Fibroblast of skin of abdomen (primary cell): ENCODE data around the gene TMOD3. TPM values are rescaled to one million over a fixed set of nuclear protein-coding genes. Genes with fewer than 3 reads are reported as not detected.
"Not testable (repeated sequence)": the region's sequence is repeated elsewhere in the genome, so short reads cannot be mapped to it uniquely, and the experiment has no call there.

ENCODE experiments used
- DNase-seq: peaks from one replicate; pipeline ENCODE4 v3.0.0-alpha.2; 2013
- polyA plus RNA-seq, 2 experiments: library from polyadenylated mRNA; unstranded; fragments of 120-200 nt; gene quantifications; one replicate each; pipeline ENCODE4 v1.2.1, GENCODE V29; 2013; ENCODE audit not compliant: insufficient read length in 2 of 2

Gene TMOD3
- 37.0 TPM for polyA plus RNA-seq (2013, experiment 1 of 2; ENCODE audit: insufficient read length)
- polyA plus RNA-seq (2013, experiment 2 of 2; ENCODE audit: insufficient read length) = 35.0 TPM

DNA sequence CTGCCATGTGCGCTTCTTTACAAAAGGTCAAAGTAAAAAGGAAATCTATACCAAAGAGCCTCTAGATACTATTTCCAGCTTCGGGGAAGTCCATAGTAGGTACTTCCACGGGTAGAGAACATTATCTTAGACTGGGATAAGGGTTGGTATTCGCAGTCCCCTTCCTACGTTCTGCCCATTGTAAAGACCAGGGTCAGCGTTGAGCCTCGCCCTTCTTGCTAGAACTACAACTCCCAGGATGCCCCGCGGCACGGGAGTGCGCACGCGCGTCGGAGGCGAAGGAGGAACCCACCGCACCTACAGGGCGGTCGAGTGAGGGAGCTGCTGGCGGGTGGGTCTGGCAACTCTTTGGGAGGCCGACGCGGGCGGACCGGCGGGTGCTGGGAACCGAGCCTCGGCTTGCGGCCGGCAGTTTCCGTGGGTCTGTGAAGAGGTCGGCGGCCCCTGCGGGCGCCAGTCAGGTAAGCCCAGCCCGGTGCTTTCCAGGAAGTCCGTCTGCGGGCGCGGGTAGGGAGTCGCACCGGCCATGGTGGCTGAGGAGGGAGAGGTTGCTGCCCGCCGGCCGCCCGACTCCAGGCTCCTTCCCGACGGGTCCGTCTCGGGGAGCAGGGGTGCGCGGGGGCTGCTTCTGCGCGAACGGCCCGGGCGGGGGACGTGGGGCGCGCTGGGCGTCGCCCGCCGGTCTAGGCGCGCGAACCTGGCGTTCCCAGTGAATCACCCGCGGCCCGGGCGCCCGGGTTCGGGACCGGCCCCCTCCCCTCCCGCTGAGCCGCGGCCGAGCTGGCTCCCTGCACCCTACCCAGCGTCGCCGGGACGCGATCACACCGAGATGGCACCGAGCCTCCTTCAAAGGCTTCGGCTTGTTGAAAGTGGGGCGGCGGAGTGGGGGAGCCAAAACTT lies at the start of gene TMOD3:
TMOD3 (plus strand) TSS at position 278 of the 900 bp plus-strand sequence. CDS start 33,232 bp downstream, outside the sequence.
- peak; percentile 87 for DNase-seq

DNA sequence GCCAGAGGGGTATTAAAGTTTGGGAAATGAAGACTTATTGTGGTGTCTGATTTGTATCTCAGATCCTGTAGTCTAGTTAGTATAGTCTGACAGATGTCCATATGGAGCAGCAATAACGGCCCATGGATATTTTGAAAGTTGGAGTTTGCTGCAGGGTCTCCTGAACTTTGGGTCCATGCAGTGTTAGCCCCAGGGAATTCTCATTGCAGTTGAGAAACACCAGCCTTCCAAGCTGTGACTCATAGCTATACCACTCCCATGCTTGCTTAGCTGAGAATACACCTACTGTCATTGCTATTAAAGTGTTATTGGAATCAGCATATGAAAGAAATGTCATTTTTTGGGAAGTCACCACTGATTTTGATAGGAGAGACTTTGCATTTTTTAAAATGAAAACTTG lies 48.8 kb upstream of the TMOD3 start:
- no peak for DNase-seq

DNA sequence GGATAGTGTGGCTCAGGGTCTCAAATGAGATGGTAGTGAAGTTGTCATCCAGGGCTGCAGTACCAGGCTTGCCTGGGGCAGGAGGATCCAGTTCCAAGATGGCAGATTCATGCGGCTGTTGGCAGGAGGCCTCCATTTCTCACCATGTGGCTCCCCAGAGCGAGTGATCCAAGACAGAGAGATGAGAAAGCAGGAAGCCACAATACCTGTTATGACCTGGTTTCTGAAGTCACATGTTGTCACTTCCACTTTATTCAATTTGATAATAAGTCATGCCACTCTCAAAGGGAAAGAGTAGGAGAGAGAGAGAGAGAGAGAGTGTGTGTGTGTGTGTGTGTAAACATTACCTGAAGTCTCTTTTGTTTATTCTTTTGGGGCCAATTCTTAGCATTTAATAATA lies 47.9 kb upstream of the TMOD3 start:
- DNase-seq = no peak

DNA sequence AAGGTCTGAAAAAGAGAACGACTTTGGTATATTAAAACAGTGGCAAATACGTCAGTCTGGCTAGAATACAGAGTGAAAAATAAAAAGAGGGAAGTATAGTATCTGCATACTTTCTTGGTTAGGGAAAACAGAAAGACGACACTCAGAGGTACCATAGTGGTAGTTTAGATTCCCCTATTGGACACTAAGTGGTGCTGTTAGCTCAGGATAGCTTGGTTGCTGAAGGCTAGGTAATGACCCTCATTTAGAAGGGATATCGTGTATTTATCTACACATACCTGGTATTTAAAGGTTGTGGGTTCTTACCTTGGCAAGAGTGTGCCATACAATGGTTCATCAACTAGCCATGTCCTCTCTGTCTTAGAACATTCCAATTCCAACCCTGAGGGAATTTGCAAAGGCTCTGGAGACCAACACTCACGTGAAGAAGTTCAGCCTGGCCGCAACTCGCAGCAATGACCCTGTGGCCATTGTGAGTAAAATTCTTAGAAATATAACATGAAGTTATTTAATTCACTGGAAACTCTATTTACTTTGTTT lies 47.0 kb upstream of the TMOD3 start:
- DNase-seq = no peak

DNA sequence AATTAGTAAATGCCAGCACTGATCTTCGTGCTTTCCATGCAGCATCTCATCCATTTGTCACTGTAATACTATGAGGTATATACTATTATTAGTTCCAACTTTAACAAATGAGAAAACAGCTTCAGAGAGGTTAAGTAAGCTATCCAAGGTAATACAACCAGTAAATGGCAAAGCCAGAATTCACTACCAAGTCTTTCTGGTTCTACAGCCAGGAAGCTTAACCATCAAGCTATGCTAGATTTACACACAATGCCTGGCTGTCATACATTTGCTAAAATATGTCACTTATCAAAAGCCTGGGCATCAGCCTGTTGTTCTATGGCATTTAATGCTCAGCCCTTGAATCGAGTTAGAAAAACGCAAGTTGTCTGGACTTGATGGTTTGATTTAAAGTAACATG lies 45.5 kb upstream of the TMOD3 start:
- no peak for DNase-seq

DNA sequence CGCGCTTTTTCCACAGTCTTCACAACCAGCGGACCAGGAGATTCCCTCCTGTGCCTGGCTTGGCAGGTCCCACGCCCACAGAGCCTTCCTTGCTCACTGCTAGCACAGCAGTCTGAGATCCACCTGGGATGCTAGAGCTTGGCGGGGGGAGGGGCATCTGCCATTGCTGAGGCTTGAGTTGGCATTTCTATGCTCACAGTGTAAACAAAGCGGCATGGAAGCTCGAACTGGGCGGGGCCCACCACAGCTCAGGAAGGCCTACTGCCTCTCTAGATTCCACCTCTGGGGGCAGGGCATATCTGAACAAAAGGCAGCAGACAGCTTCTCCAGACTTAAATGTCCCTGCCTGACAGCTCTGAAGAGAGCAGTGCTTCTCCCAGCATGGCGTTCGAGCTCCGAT lies 42.3 kb upstream of the TMOD3 start:
- DNase-seq = not testable (repeated sequence)

DNA sequence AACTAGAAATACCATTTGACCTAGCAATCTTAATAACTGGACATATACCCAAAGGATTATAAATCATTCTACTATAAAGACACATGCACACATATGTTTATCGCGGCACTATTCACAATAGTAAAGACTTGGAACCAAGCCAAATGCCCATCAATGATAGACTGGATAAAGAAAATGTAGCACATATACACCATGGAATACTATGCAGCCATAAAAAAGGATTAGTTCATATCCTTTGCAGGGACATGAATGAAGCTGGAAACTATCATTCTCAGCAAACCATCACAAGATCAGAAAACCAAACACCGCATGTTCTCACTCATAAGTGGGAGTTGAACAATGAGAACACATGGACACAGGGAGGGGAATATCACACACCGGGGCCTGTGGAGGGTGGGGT lies 37.0 kb upstream of the TMOD3 start:
- DNase-seq = not testable (repeated sequence)

DNA sequence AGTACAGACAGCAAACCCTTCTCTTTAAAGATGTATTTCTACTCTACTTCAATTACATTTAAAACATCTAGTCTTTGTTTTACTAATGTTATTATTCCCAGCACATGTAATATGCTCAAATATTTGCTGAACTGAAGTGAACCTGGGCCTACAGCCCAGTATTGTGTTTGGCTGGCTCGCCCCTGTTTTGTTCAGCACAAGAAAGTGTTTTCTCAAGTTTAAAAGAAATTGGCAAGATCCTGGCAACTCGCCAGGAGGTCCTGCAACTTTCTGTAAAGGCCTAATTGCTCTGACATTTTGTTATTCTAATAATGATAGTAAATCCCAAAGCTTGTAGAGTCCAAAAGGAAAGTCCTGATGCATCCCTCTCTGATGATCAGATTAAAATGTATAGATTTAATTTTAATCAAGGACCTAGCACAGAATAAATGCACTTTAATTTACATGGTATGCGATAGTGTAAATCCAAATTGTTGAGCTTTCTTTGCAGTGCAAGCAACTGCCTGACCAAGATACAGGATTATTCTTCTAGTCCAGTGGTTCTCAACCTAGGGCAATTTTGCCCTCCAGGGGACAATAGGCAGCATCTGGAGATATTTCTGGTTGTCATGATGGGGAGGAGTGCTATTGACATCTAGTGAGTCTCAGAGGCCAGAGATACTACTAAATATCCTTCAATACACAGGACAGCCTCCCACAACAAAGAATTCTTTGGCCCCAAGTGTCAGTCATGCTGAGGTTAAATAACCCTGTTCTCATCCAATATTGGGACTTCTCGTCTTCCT lies 35.7 kb upstream of the TMOD3 start:
- DNase-seq = no peak

DNA sequence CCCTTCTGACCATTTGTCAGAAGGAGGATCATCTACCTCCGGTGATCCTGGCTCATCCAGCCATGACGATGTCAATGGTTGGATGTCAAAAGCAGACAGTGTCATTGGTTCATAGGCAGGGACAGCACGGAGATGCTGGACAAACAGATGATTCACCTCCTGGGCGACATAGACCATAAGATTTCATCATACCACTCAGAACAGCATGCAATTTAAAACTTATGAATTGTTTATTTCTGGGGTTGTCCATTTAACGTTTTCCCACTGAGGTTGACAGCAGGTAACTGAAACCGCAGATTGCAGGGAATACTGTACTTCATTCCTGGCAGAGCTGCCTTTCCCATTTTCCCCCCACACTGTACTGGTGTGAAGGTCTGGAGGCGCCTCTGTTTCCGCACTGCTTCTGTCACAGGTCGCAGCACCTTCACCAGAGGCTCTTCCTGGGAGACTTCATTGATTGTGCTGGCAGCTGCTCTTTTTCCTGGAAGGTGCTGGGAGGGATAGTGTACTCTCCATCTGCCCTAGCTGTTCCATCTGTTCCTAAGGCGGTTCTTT lies 32.5 kb upstream of the TMOD3 start:
- DNase-seq = no peak

DNA sequence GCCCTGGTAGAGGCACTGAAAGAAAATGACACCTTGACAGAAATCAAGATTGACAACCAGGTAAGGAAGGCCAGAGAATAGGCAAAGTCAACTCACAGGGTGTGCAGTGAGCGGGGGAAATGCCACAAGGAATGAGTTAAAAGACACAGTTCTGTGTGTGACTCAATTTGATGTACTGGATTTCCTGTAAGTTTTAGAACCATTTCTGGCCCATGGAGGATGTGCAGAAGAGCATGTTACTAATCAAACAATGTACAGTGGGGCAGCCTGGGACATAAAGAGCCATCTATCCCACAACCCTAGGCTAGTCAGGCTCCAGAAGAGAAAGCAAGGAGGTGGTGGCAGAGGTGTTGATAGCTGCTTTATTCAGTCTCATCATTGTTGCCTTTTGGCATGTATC lies 31.2 kb upstream of the TMOD3 start:
- peak; percentile 38 for DNase-seq

DNA sequence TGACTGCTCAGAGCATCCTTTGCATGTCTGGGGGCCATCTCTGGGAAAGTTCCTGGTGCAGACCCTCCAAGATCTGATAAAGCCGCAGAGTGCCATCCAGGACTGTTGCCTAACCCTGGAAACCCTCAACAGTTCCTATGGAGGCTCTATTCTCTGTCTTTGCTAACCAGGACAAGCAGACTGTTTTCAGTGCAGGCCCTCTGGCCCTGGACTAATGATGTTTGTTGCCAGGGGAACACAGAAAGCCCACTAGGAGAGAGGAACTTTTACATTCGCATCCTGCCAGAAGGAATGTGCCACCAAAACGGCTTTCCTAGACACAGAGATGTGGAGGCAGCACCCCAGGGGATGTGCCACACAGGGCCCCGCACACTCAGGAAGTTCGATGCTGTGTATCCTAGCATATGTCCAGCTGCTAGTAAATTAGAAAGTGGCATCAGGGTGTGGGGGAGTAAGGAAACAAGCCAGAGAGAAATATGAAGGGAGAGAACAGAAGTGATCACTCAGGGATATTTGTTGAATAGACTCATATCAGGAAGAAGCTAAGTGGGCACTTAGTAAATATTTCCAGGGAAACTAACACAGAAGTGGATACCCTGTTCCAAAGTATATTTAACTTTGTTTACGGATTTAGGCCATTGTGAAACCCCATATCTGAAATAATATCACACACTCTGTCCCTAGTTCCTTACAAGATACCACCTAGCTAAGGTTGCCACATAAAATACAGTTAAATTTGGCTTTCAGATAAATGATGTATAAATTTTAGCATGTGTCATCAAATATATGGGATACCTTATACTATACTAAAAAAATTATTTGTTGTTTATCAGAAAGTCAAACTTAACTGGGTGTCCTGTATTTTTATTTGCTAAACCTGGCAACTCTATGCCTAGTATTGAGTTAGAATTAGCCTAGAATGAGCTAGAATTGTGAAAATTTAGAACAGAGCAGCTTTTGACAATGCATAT lies 29.9 kb upstream of the TMOD3 start:
- no peak for DNase-seq

DNA sequence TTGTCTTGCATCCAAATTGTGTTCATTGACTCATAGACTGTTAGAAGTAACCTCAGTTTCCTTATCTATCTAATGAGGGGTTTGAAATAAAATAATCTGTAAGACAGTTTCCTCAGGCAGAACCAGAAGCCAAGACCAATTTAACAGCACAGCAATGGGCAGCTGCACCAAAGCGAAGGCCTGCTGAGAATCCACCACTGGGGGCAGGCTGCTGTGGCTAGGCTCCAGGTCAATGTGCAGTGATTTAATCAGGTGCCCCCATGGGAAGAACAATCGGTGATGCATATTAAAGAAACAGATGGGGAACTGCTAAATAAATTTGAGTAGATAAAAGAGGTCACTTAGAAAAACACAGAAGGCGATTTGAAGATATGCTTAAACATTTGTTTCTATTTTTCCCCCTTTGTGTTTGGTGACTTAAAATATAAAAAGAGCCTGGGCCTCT lies 28.0 kb upstream of the TMOD3 start:
- no peak for DNase-seq

DNA sequence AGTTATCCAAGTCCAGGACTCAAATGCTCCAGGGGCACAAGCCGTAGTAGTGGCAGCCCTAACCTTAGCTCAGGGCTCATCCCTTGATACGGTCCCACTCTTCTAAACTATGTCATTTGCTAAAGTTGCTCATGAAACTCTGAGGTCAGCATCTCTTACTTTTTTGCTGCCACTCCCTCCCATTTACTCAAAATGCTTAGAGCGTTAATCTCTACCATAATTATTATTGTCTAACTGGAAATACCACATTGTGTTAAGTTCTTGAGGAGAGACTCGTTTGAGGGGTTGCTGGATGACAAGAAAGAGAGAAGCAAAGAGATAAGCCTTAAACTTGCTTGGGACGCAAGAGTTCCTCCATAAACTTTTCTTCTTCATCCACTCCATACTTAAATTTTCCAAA lies 26.9 kb upstream of the TMOD3 start:
- no peak for DNase-seq

DNA sequence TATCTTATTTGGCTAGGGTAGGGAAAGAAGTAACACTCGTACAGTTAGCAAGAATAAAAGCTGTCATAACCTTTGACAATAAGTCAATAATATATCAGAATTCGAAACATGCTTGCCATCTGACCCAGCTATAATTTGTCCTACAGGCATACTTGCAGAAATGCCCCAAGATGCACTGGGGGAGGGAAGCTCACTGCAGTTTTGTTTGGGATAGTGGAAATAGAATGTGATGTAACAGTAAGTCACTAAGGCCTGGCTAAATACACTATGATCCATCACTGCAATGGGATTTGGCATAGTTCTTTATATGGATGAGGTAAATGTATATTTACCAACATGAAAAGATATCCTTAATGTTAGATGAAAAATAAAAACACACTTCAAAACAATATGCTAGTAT lies 25.5 kb upstream of the TMOD3 start:
- DNase-seq = no peak

DNA sequence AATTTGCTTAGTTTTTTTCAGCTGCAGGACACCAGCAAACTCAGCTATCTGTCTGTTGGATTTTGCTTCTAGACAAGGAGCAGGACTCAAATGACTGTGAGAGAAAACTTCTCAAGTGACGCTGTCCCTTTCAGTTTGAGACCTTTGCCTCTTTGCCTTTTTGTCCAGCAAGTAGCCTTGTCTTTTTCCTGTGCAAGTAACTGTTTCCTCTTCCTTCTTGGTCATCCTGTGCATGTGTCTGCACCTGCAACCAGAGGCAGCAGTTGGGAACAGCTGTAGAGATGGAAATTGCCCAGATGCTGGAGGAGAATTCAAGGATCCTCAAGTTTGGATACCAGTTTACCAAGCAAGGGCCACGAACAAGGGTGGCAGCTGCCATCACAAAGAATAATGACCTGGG lies 23.3 kb upstream of the TMOD3 start:
- no peak for DNase-seq

DNA sequence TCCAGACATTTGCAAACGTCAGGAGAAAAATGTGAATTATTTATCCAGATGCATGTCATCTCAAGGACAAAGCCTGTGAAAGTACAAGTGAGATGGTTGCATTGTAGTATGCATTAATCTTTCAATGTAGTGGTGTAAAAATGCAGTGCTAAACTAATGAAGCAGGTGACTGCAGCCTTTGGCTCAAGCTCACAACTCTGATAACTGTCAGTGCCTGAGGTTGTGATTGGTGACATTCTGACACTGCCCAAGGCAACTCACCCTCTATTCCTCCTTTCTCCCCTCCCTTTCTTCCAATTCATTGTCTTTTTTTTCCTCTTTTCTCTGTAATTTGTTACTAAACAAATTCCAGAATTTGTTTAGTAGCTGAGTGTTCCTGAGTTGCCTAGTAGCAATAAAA lies 20.0 kb upstream of the TMOD3 start:
- no peak for DNase-seq

DNA sequence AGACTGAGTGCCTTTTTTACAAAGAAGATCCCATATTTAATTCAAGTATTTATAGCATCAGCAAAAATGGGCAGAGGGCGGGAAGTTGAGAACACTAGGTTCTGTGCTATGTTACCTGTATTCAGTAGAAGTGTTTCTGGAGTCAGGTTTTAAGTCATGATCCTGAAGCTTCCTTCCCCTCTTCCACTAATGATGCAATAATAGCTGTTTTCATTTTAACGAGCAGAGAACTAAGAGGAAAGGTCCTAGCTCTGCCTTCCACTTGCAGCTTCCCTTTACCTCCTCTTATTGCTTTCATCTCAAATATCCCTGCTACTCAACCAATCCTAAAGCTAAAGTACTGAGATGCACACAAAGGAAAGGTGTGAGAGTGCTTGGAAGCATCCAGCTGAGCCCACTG lies 16.9 kb upstream of the TMOD3 start:
- DNase-seq = no peak

DNA sequence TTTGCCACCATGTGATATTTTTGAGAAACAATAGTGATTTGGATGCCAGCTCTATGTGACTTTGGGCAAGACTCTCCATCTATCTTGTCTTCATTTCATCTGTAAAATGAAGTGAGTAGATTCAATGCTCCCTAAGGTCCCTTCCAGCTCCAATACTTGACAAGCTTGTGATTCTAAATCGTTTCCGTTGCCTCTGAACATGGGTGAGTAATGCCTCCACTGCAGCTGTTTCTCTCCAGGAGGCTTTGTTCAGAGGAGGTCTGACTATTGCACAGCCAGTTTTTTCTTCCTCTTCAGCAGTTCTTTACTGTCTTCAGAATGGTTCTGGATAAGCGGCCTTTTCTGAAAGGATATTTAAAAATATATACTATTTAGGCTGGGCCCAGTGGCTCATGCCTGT lies 14.8 kb upstream of the TMOD3 start:
- DNase-seq = peak; percentile 26

DNA sequence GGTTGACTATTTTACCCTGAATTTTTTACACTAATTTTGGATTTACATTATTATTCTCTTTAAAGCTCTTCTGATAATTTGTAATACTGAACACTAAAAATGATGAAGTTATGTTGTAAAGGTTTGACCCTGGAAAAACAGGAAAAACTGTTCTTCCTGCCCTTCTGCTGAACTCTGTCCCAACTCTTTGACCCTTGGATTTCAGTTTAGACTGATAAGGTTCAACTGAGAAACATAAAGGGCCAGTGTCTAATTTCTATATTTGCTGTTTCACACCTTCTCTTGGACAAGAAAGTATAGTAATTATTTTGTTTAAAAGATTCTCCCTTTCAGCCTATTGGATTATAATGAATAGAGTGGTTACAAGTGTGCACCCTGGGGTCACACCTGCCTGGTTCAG lies 12.8 kb upstream of the TMOD3 start:
- no peak for DNase-seq

DNA sequence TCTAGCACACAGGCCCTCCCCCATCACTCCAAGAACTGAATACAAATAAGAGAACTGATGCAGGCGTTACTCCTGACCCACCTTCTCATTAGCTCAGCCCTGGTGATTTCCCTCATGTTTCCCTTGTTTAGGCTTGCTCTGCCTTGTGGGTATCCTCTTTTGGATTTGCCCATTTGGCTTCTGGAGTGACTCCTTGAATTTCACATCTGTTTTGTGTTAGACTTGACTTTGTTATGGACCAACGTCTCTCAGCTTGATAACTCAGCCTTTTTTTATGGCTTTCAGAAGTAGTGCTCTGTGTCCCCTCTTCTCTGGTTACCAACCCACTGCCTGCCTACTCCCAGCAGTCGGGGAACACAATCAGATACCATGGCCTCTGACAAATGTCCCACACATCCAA lies 11.3 kb upstream of the TMOD3 start:
- no peak for DNase-seq

DNA sequence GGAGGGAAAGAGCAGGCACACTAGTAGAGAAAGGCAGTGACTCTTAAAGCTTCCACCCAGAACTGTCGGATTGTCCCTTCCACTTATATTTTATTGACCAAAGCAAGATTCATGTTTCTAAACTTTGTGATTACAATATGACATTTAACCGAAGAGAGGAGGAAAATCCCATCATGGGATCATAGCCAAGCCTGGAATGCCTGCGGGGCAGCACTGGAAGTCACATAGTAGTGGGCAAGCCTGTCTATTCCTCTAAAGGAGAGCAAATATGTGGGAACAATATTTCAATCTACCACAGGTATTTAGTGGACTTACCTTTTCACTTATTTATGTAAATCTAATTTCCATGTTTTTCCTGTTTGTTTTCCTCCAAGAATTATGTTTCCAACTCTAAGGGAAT lies 3.8 kb upstream of the TMOD3 start:
- DNase-seq = no peak
